ENCODE data around the gene SLC7A4. TPM values are rescaled to one million over a fixed set of nuclear protein-coding genes. Genes with fewer than 3 reads are reported as not detected.

Gene SLC7A4
- total RNA-seq, 1 donor from 2014 or later, result not detected

DNA sequence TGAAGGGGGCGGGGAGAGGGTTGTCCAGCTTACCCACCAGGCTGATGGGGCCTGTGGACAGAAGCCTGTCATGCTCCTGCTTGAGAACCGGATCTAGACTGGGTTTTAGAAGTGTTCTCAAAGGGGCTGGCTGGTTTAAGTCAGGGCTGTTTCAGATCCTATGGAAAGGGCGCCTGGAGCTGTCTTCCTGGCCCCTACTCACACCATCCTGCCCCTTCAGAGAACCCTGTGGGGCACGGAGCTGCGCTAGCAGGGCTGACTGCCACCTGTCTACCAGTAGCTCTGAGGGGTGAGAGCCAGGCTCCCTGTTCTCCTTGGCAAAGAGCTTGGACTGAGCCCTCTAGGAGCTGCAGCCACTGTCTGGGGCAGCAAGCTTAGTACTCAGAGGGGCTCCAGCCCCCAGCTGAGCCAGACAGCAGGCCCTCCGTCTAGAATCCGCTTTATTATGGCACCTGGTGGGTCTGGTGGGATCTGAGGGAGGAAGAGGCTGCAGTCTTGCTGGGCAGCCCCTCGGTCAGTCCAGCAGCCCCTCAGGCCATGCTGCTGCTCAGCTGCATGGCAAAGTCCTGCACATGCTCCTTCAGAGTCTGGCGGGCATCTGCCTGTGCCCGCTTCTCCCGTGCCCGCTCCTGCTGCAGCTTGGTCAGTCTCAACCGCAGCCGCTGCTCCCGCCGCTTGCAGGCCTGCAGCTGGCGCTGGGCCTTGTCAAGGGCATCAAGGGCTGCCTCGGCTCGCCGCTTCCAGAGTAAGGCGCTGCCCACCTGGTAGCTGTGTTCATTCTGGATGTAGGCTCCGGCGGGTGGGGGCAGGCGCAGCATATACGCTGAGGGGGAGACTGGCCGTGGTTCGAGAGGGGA lies 32.8 kb downstream of the SLC7A4 start:
- H3K9me3 ChIP-seq (ENCODE audit: low read depth), result no peaks in the 10 kb centered on the region
- no peaks in the 10 kb centered on the region for H4K20me1 ChIP-seq (ENCODE audit: low read depth)
- peaks cover 33% of the 10 kb centered on the region for H3F3A ChIP-seq (ENCODE audit: low read depth)
- Mint-ChIP-seq H3K9me3 (no peaks in the 10 kb centered on the region), H3K27me3 (ENCODE audit: insufficient read depth, low read depth) (peaks cover 8% of the 10 kb centered on the region), H3K4me1 (peaks cover 25% of the 10 kb centered on the region), H3K36me3 (peaks cover 5% of the 10 kb centered on the region), H3K4me3 (peak overlapping the region; percentile 96), H3K27ac (no peak overlapping the region)
- H3K4me1 ChIP-seq, result peaks cover 9% of the 10 kb centered on the region
- no peak overlapping the region for H3K9ac ChIP-seq
- no peak overlapping the region for H3K27ac ChIP-seq
- no peak for DNase-seq (ENCODE audit: low spot score)
- TF ChIP-seq EZH2 (IDR thresholded peaks at IDR 0.05) (no peak), EZH2phosphoT487 (IDR thresholded peaks at IDR 0.05) (no peak), CTCF (IDR thresholded peaks at IDR 0.05) (no peak)
- H3K4me2 ChIP-seq, result no peak overlapping the region
- H2AFZ ChIP-seq (replicated peaks), result no peak overlapping the region
- no peaks in the 10 kb centered on the region for H3K36me3 ChIP-seq
- H3K79me2 ChIP-seq (ENCODE audit: low read depth), result peaks cover 24% of the 10 kb centered on the region
- no peaks in the 10 kb centered on the region for H3K27me3 ChIP-seq
- no peak overlapping the region for H3K4me3 ChIP-seq

DNA sequence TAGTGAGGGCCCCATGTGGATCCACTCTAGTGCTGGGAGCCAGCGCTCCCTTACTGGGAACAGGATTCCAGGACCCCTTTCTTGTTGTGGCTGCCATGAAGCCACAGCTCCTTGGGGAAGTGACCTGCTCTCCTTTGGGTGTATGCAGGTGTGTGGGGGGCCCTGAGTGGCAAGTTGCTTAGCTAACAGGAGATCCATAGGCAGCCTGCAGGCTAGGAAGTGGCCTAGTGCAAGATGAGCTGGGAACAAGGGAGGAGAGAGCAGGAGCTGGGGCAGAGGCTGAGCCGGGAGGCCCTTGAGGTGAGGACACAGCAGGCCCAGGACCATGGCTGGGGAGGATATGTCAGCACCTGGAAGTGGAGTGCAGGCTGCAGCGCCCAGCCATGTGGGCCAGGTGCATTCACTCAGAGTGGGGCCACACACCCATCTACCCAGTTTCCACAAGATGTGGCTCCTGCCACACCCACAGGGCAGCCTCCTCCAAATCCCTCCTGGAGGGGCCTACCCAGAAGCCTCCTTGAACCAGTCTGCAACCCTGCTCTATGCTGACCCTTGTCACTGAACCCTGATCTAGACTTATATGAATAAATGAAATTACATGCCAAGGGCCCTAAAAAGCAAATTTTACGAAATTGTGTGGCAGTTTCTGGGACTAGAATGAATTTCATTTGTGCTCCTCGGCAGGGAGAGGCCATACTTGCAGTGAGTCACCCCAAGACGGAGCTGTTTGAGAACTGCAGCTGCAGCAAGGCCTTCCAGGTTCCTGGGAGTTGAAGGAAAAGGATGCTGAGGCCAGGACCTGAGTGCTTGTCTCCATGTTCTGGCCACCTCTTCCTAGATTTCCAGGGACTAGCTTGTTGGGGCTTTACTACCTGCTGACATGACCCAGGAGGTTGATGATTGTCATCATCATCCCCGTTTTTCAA lies 33.7 kb downstream of the SLC7A4 start:
- no peak overlapping the region for H3K27ac ChIP-seq
- H3K9me3 ChIP-seq (ENCODE audit: low read depth), result no peaks in the 10 kb centered on the region
- no peak overlapping the region for H3K4me3 ChIP-seq
- peaks cover 24% of the 10 kb centered on the region for H3K79me2 ChIP-seq (ENCODE audit: low read depth)
- H3K36me3 ChIP-seq, result no peaks in the 10 kb centered on the region
- peaks cover 25% of the 10 kb centered on the region for H3K4me1 Mint-ChIP-seq
- H3K27ac Mint-ChIP-seq, result no peak overlapping the region
- H3K9me3 Mint-ChIP-seq, result no peaks in the 10 kb centered on the region
- H2AFZ ChIP-seq (replicated peaks), result no peak overlapping the region
- no peak for TF ChIP-seq EZH2phosphoT487 (IDR thresholded peaks at IDR 0.05)
- no peak for TF ChIP-seq EZH2 (IDR thresholded peaks at IDR 0.05)
- TF ChIP-seq CTCF (IDR thresholded peaks at IDR 0.05), result no peak
- H3K27me3 ChIP-seq, result no peaks in the 10 kb centered on the region
- DNase-seq (ENCODE audit: low spot score), result no peak
- no peak overlapping the region for H3K9ac ChIP-seq
- H3F3A ChIP-seq (ENCODE audit: low read depth), result peaks cover 31% of the 10 kb centered on the region
- peaks cover 1% of the 10 kb centered on the region for H3K36me3 Mint-ChIP-seq
- peaks cover 8% of the 10 kb centered on the region for H3K27me3 Mint-ChIP-seq (ENCODE audit: insufficient read depth, low read depth)
- peak overlapping the region; percentile 43 for H3K4me3 Mint-ChIP-seq
- H3K4me2 ChIP-seq, result no peak overlapping the region
- peaks cover 9% of the 10 kb centered on the region for H3K4me1 ChIP-seq
- no peaks in the 10 kb centered on the region for H4K20me1 ChIP-seq (ENCODE audit: low read depth)

- Histone ChIP-seq H3K4me3 (no peak overlapping the region), H3K27ac (no peak overlapping the region), H3K9me3 (ENCODE audit: low read depth) (no peaks in the 10 kb centered on the region), H3K27me3 (no peaks in the 10 kb centered on the region), H4K20me1 (ENCODE audit: low read depth) (no peaks in the 10 kb centered on the region), H3K4me1 (peaks cover 9% of the 10 kb centered on the region), H3K36me3 (no peaks in the 10 kb centered on the region), H3K9ac (no peak overlapping the region), H3F3A (ENCODE audit: low read depth) (peaks cover 25% of the 10 kb centered on the region), H2AFZ (replicated peaks) (no peak overlapping the region), H3K79me2 (ENCODE audit: low read depth) (peaks cover 19% of the 10 kb centered on the region), H3K4me2 (no peak overlapping the region)
- no peak for DNase-seq (ENCODE audit: low spot score)
- Mint-ChIP-seq H3K4me3 (no peak overlapping the region), H3K9me3 (no peaks in the 10 kb centered on the region), H3K27ac (no peak overlapping the region), H3K36me3 (peaks cover 1% of the 10 kb centered on the region), H3K27me3 (ENCODE audit: insufficient read depth, low read depth) (peaks cover 7% of the 10 kb centered on the region), H3K4me1 (peaks cover 15% of the 10 kb centered on the region)
- TF ChIP-seq EZH2 (IDR thresholded peaks at IDR 0.05) (no peak), CTCF (IDR thresholded peaks at IDR 0.05) (no peak), EZH2phosphoT487 (IDR thresholded peaks at IDR 0.05) (no peak)
Measured at GRCh38 chr22:20997536-20998257, 34.7 kb downstream of the SLC7A4 start.

Data from neural progenitor cell (in vitro differentiated cells).